IMR-90 (cell line): Measurements from ENCODE around the gene GSTM1. TPM values are rescaled to one million over a fixed set of nuclear protein-coding genes. Genes with fewer than 3 reads are reported as not detected.

Experiments used
- ATAC-seq: fragments of 200-7000 bp; cut with Tn5 transposase; 2 replicates; pipeline ENCODE4 v1.9.1; 2020; ENCODE audit warnings: low read depth, mild to moderate bottlenecking, moderate library complexity
- BruUV-seq: library from RNA; stranded (reverse); fragments of 400-500 nt; replicated peaks from 2 replicates; lab custom pipeline; 2021; lab: Mats Ljungman, UMichigan
- CTCF ChIA-PET: fragments of 300-600 bp; formaldehyde crosslinking; extraction: SDS; loops from one replicate; lab custom pipeline; 2021; ENCODE audit warnings: antibody characterized with exemption; lab: Yijun Ruan, JAX
- POLR2A ChIA-PET: fragments of 300-600 bp; sonication (Branson Sonifier 250); formaldehyde crosslinking; loops from one replicate; lab custom pipeline; 2022; ENCODE audit warnings: antibody characterized with exemption; ENCODE audit not compliant: unreplicated experiment; lab: Charles Lee
- DNase-seq: peaks from one replicate; pipeline ENCODE4 v3.0.0; 2013
- H2AFZ ChIP-seq: replicated peaks from 2 replicates; pipeline ENCODE3; 2013; ENCODE audit warnings: low read length, mild to moderate bottlenecking; ENCODE audit not compliant: poor library complexity
- H2AK5ac ChIP-seq: 2 replicates; pipeline ENCODE4 v1.6.1; 2013; ENCODE audit warnings: low read depth, low read length, inconsistent platforms
- H2AK9ac ChIP-seq: replicated peaks from 2 replicates; pipeline ENCODE3; 2013; ENCODE audit warnings: mild to moderate bottlenecking, low read depth, low read length, moderate library complexity; ENCODE audit not compliant: poor library complexity
- H2BK120ac ChIP-seq: 2 replicates; pipeline ENCODE4 v1.6.1; 2013; ENCODE audit warnings: low read depth, low read length, inconsistent platforms
- H2BK15ac ChIP-seq: 3 replicates; pipeline ENCODE4 v1.6.1; 2013; ENCODE audit warnings: low read depth, low read length, inconsistent platforms
- H2BK20ac ChIP-seq: 2 replicates; pipeline ENCODE4 v1.6.1; 2013; ENCODE audit warnings: low read depth, mild to moderate bottlenecking, inconsistent platforms, low read length, moderate library complexity
- H2BK5ac ChIP-seq: 2 replicates; pipeline ENCODE4 v1.6.1; 2013; ENCODE audit warnings: mild to moderate bottlenecking, low read depth, low read length, inconsistent platforms; ENCODE audit not compliant: poor library complexity, severe bottlenecking
- H3K14ac ChIP-seq: replicated peaks from 2 replicates; pipeline ENCODE4 v1.6.1; 2013; ENCODE audit warnings: low read depth, low read length, inconsistent platforms
- H3K18ac ChIP-seq: 2 replicates; pipeline ENCODE4 v1.6.1; 2013; ENCODE audit warnings: low read depth, low read length, control low read depth
- H3K23ac ChIP-seq: 2 replicates; pipeline ENCODE4 v1.6.1; 2013; ENCODE audit warnings: low read depth, low read length, inconsistent platforms
- H3K27ac ChIP-seq: 2 replicates; pipeline ENCODE4 v1.5.1; 2013; ENCODE audit warnings: mild to moderate bottlenecking, control low read depth, low read length; ENCODE audit not compliant: insufficient read depth
- H3K27me3 ChIP-seq: 2 replicates; pipeline ENCODE4 v1.6.1; 2013; ENCODE audit warnings: low read length; ENCODE audit not compliant: control insufficient read depth, insufficient read depth
- H3K36me3 ChIP-seq: 2 replicates; pipeline ENCODE4 v1.6.1; 2013; ENCODE audit warnings: low read length, mixed read lengths; ENCODE audit not compliant: control insufficient read depth, insufficient read depth
- H3K4ac ChIP-seq: 2 replicates; pipeline ENCODE4 v1.6.1; 2013; ENCODE audit warnings: low read depth, low read length, inconsistent platforms
- H3K4me1 ChIP-seq: 2 replicates; pipeline ENCODE4 v1.6.1; 2013; ENCODE audit warnings: low read length, mixed read lengths; ENCODE audit not compliant: control insufficient read depth, insufficient read depth
- H3K4me2 ChIP-seq: 2 replicates; pipeline ENCODE4 v1.6.1; 2013; ENCODE audit warnings: low read depth, mild to moderate bottlenecking, control low read depth, low read length, moderate library complexity
- H3K4me3 ChIP-seq: 2 replicates; pipeline ENCODE4 v1.5.1; 2013; ENCODE audit warnings: low read depth, mild to moderate bottlenecking, control low read depth, low read length, moderate library complexity; ENCODE audit not compliant: insufficient read depth
- H3K56ac ChIP-seq: 2 replicates; pipeline ENCODE4 v1.6.1; 2013; ENCODE audit warnings: low read length, inconsistent platforms; ENCODE audit not compliant: insufficient read depth; ENCODE audit errors: extremely low read depth
- H3K79me1 ChIP-seq, 2 experiments: 2 replicates each; pipeline ENCODE4 v1.6.1; 2013; ENCODE audit warnings: low read length in 2 of 2, inconsistent platforms in 1 of 2, low read depth in 1 of 2
- H3K9ac ChIP-seq: 2 replicates; pipeline ENCODE4 v1.6.1; 2013; ENCODE audit warnings: low read depth, low read length, control low read depth
- H3K9me1 ChIP-seq: 2 replicates; pipeline ENCODE4 v1.6.1; 2013; ENCODE audit warnings: low read length, inconsistent platforms; ENCODE audit not compliant: insufficient read depth
- H3K9me3 ChIP-seq: 2 replicates; pipeline ENCODE4 v1.6.1; 2013; ENCODE audit warnings: low read length; ENCODE audit not compliant: control insufficient read depth, insufficient read depth
- H4K20me1 ChIP-seq: 2 replicates; pipeline ENCODE4 v1.6.1; 2013; ENCODE audit warnings: low read length, inconsistent platforms; ENCODE audit not compliant: insufficient read depth
- H4K5ac ChIP-seq: 2 replicates; pipeline ENCODE4 v1.6.1; 2013; ENCODE audit warnings: mild to moderate bottlenecking, low read depth, low read length, control low read depth
- H4K8ac ChIP-seq, 2 experiments: 2 replicates each; pipeline ENCODE4 v1.6.1; 2013; ENCODE audit warnings: low read depth in 2 of 2, low read length in 2 of 2, control low read depth in 1 of 2, inconsistent platforms in 1 of 2
- H4K91ac ChIP-seq: 2 replicates; pipeline ENCODE4 v1.6.1; 2013; ENCODE audit warnings: low read depth, low read length, inconsistent platforms; ENCODE audit not compliant: insufficient read depth
- BHLHE40 ChIP-seq: fragments of 150-350 bp; IDR thresholded peaks from 2 replicates; pipeline ENCODE4 v1.6.1; 2016; ENCODE audit warnings: mild to moderate bottlenecking, low read depth, low read length
- CHD1 ChIP-seq: IDR thresholded peaks from 2 replicates; pipeline ENCODE4 v1.6.1; 2012; ENCODE audit warnings: low read depth, low read length, improper control_type of control experiment
- CTCF ChIP-seq: conservative IDR thresholded peaks from 2 replicates; pipeline ENCODE4 v1.5.1; 2012; ENCODE audit warnings: mild to moderate bottlenecking, low read depth, low read length, improper control_type of control experiment
- ELK1 ChIP-seq: fragments of 150-350 bp; IDR thresholded peaks from 2 replicates; pipeline ENCODE4 v1.6.1; 2016; ENCODE audit warnings: low read depth, mild to moderate bottlenecking, low read length, moderate library complexity, borderline replicate concordance
- FOS ChIP-seq: fragments of 150-350 bp; IDR thresholded peaks from 2 replicates; pipeline ENCODE4 v1.6.1; 2016; ENCODE audit warnings: low read depth, low read length
- MAFK ChIP-seq: IDR thresholded peaks from 2 replicates; pipeline ENCODE4 v1.6.1; 2012; ENCODE audit warnings: low read depth, low read length, improper control_type of control experiment
- MAZ ChIP-seq: IDR thresholded peaks from 2 replicates; pipeline ENCODE4 v1.6.1; 2012; ENCODE audit warnings: low read depth, mild to moderate bottlenecking, low read length, improper control_type of control experiment, moderate library complexity, borderline replicate concordance
- MXI1 ChIP-seq: IDR thresholded peaks from 2 replicates; pipeline ENCODE4 v1.6.1; 2012; ENCODE audit warnings: low read depth, mild to moderate bottlenecking, low read length, moderate library complexity, borderline replicate concordance
- NFE2L2 ChIP-seq: fragments of 150-350 bp; IDR thresholded peaks from 2 replicates; pipeline ENCODE4 v1.6.1; 2016; ENCODE audit warnings: low read depth, mild to moderate bottlenecking, low read length
- POLR2A ChIP-seq: IDR thresholded peaks from 2 replicates; pipeline ENCODE4 v1.6.1; 2012; ENCODE audit warnings: mild to moderate bottlenecking, low read depth, low read length
- RAD21 ChIP-seq: IDR thresholded peaks from 2 replicates; pipeline ENCODE4 v1.6.1; 2012; ENCODE audit warnings: low read length, improper control_type of control experiment
- RCOR1 ChIP-seq: IDR thresholded peaks from 2 replicates; pipeline ENCODE4 v1.6.1; 2012; ENCODE audit warnings: mild to moderate bottlenecking, low read length, improper control_type of control experiment; ENCODE audit not compliant: insufficient replicate concordance
- RFX5 ChIP-seq: IDR thresholded peaks from 2 replicates; pipeline ENCODE4 v1.8.0; 2012; ENCODE audit warnings: low read depth, mild to moderate bottlenecking, low read length, moderate library complexity
- SMC3 ChIP-seq: fragments of 150-350 bp; IDR thresholded peaks from 2 replicates; pipeline ENCODE4 v1.6.1; 2016; ENCODE audit warnings: low read depth, mild to moderate bottlenecking, antibody characterized with exemption, low read length, moderate library complexity
- USF2 ChIP-seq: fragments of 150-350 bp; IDR thresholded peaks from 2 replicates; pipeline ENCODE4 v1.6.1; 2017; ENCODE audit warnings: mild to moderate bottlenecking, antibody characterized with exemption, low read length, low read depth
- WGBS, 2 experiments: methylation state at CpG; one replicate each; pipeline versions ENCODE4 v1.1.5 to v1.1.7; 2013; ENCODE audit warnings: missing lambda C conversion rate in 2 of 2; ENCODE audit not compliant: insufficient read length in 1 of 2; ENCODE audit errors: extremely low coverage in 2 of 2; 5-methylcytosine and 5-hydroxymethylcytosine counted together
- dilution Hi-C: fragments of 300-500 bp; cut with HindIII; formaldehyde crosslinking; loops from one replicate; pipeline ENCODE4 v1.14.3; 2018; ENCODE audit warnings: low sequenced_read_pairs; ENCODE audit not compliant: unreplicated experiment
- in situ Hi-C: fragments of 300-500 bp; cut with MboI; formaldehyde crosslinking; loops from 3 replicates; pipeline ENCODE4 v1.14.3; 2019; ENCODE audit warnings: low sequenced_read_pairs, inconsistent platforms, mixed read lengths
- intact Hi-C: fragments of 100-400 bp; cut with micrococcal nuclease; formaldehyde crosslinking; loops from 2 replicates; pipeline ENCODE4 v1.10.0; 2022
- polyA plus RNA-seq, 3 experiments: library from polyadenylated mRNA; depleted of rRNA; stranded (reverse); fragments of >200 nt; gene quantifications; 2 replicates each; pipeline ENCODE4 v1.2.3, GENCODE V29; 2012; ENCODE audit warnings: low replicate concordance in 1 of 3
- total RNA-seq: library from RNA; depleted of rRNA; stranded (reverse); fragments of >200 nt; gene quantifications from 2 replicates; pipeline ENCODE4 v1.2.3, GENCODE V29; 2012

The GSTM1 gene
- total and polyA plus RNA-seq, 2 of the 4 experiments (the other 2 are of a cell fraction), result not detected

GRCh38 chr1:109705411-109705810 lies 17.8 kb downstream of the GSTM1 start:
- no peaks in the 10 kb centered on the region for H3K79me1 ChIP-seq
- no peak overlapping the region for H3K4ac ChIP-seq
- H3K9me1 ChIP-seq, result no peaks in the 10 kb centered on the region
- DNase-seq (peak; percentile 0), ATAC-seq (no peak)
- no peak overlapping the region for H3K18ac ChIP-seq
- H3K27me3 ChIP-seq, result no peaks in the 10 kb centered on the region; the same call in 1 of the 2 replicates
- H3K4me3 ChIP-seq, result no peak overlapping the region
- CTCF ChIA-PET, result no interaction called here
- no peak overlapping the region for H2AK5ac ChIP-seq
- no peak overlapping the region for H4K8ac ChIP-seq
- H3K27ac ChIP-seq, result no peak overlapping the region
- H3K9me3 ChIP-seq, result peaks cover 12% of the 10 kb centered on the region
- no peak overlapping the region for H3K56ac ChIP-seq
- no peak overlapping the region for H3K4me2 ChIP-seq
- H4K20me1 ChIP-seq, result no peaks in the 10 kb centered on the region
- WGBS, 2 experiments, result 51% methylated on average over 3 of the region's 4 CpGs; no CpG with 5 or more reads in 1 of the 2 experiments
- H2BK120ac ChIP-seq, result no peak overlapping the region
- no peaks in the 10 kb centered on the region for H3K4me1 ChIP-seq
- no peak overlapping the region for H2AFZ ChIP-seq
- no peak overlapping the region for H2BK20ac ChIP-seq
- BruUV-seq, result no TSS peak
- H4K5ac ChIP-seq, result no peak overlapping the region
- no peak overlapping the region for H3K9ac ChIP-seq
- H2AK9ac ChIP-seq, result no peak overlapping the region
- no peak overlapping the region for H2BK5ac ChIP-seq
- H3K23ac ChIP-seq, result no peak overlapping the region
- H3K14ac ChIP-seq, result no peak overlapping the region
- TF ChIP-seq RAD21 (no peak), SMC3 (no peak), RCOR1 (no peak), ELK1 (no peak), MAZ (no peak), MXI1 (no peak), USF2 (no peak), NFE2L2 (no peak), CTCF (no peak), POLR2A (no peak), FOS (no peak), MAFK (no peak), RFX5 (no peak), BHLHE40 (no peak), CHD1 (no peak)
- no peak overlapping the region for H2BK15ac ChIP-seq
- POLR2A ChIA-PET, result no interaction called here
- no peak overlapping the region for H4K91ac ChIP-seq
- dilution Hi-C loops, result no loop called here
- intact Hi-C loops, result no loop called here
- in situ Hi-C loops, result no loop called here
- no peaks in the 10 kb centered on the region for H3K36me3 ChIP-seq
